ENCODE results near the gene EXD3. TPM values are rescaled to one million over a fixed set of nuclear protein-coding genes. Genes with fewer than 3 reads are reported as not detected.

EXD3 gene
- total RNA-seq, 6 experiments from 2014 or later = 6.4 to 10.6 (median 8.7) TPM

GRCh38 chr9:137456061-137456863 is 33.3 kb upstream of the EXD3 start:
- no peaks in the 10 kb centered on the region for H3K9me3 Mint-ChIP-seq

GRCh38 chr9:137455359-137455991 is 32.5 kb upstream of the EXD3 start:
- H3K27me3 Mint-ChIP-seq (ENCODE audit: insufficient read depth) = no peaks in the 10 kb centered on the region
- no peaks in the 10 kb centered on the region for H3K9me3 Mint-ChIP-seq
- H3K4me3 Mint-ChIP-seq = no peak overlapping the region
- H3K4me1 Mint-ChIP-seq (ENCODE audit: low read depth) = no peaks in the 10 kb centered on the region
- no peaks in the 10 kb centered on the region for H3K36me3 Mint-ChIP-seq (ENCODE audit: low read depth)
- no peak overlapping the region for H3K27ac Mint-ChIP-seq
- DNase-seq = no peak
- TF ChIP-seq CTCF (IDR thresholded peaks at IDR 0.05) = no peak

More at GRCh38 chr9:137456061-137456863, 33.3 kb upstream of the EXD3 start:
- Mint-ChIP-seq H3K36me3 (ENCODE audit: low read depth) (no peaks in the 10 kb centered on the region), H3K27me3 (ENCODE audit: insufficient read depth) (no peaks in the 10 kb centered on the region), H3K27ac (no peak overlapping the region), H3K4me3 (no peak overlapping the region; the same call in 1 of the 2 replicates), H3K4me1 (ENCODE audit: low read depth) (no peaks in the 10 kb centered on the region)
- TF ChIP-seq CTCF (IDR thresholded peaks at IDR 0.05) = no peak
- DNase-seq = no peak

GRCh38 chr9:137454597-137455358 is 31.8 kb upstream of the EXD3 start:
- Mint-ChIP-seq H3K4me1 (ENCODE audit: low read depth) (no peaks in the 10 kb centered on the region), H3K9me3 (no peaks in the 10 kb centered on the region), H3K27me3 (ENCODE audit: insufficient read depth) (no peaks in the 10 kb centered on the region), H3K4me3 (no peak overlapping the region), H3K27ac (no peak overlapping the region), H3K36me3 (ENCODE audit: low read depth) (no peaks in the 10 kb centered on the region)
- no peak for TF ChIP-seq CTCF (IDR thresholded peaks at IDR 0.05)
- DNase-seq = no peak

DNA sequence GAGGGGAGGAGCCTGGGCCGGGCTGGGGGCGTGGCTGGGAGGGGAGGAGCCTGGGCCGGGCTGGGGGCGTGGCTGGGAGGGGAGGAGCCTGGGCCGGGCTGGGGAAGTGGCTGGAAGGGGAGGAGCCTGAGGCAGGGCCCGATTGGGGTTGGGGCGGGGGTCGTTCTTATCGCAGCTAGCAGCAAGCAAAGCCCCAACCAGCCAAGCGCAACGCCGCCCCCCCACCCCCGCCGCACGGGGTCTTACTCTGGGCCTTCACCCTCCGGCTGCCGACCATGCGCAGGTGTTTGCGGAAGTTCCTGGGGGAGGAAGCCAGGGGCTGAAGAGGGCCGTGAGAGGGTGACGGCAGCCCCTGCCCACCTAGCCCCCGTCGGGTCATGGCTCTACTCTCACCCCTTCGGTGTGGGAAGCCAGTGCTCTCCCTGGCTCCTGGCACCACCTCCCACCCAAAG is 31.2 kb upstream of the EXD3 start:
- no peak for TF ChIP-seq CTCF (IDR thresholded peaks at IDR 0.05)
- no peaks in the 10 kb centered on the region for H3K36me3 Mint-ChIP-seq (ENCODE audit: low read depth)
- H3K4me1 Mint-ChIP-seq (ENCODE audit: low read depth) = no peaks in the 10 kb centered on the region
- no peaks in the 10 kb centered on the region for H3K9me3 Mint-ChIP-seq
- no peak for DNase-seq
- H3K27me3 Mint-ChIP-seq (ENCODE audit: insufficient read depth) = no peaks in the 10 kb centered on the region
- no peak overlapping the region for H3K27ac Mint-ChIP-seq
- H3K4me3 Mint-ChIP-seq = no peak overlapping the region

GRCh38 chr9:137453643-137454081 is 30.7 kb upstream of the EXD3 start:
- DNase-seq = peak; percentile 27
- H3K36me3 Mint-ChIP-seq (ENCODE audit: low read depth) = no peaks in the 10 kb centered on the region
- TF ChIP-seq CTCF (IDR thresholded peaks at IDR 0.05) = no peak
- no peaks in the 10 kb centered on the region for H3K4me1 Mint-ChIP-seq (ENCODE audit: low read depth)
- H3K27me3 Mint-ChIP-seq (ENCODE audit: insufficient read depth) = no peaks in the 10 kb centered on the region
- no peak overlapping the region for H3K27ac Mint-ChIP-seq
- no peak overlapping the region for H3K4me3 Mint-ChIP-seq
- no peaks in the 10 kb centered on the region for H3K9me3 Mint-ChIP-seq
